Kidney epithelial cell (primary cell): ENCODE measurements around the gene TRIM59. TPM values are rescaled to one million over a fixed set of nuclear protein-coding genes. Genes with fewer than 3 reads are reported as not detected.
A peak's percentile ranks its signal among the peaks of the same experiment; 100 is the strongest.

ENCODE experiments used
- DNase-seq: peaks from one replicate; pipeline ENCODE4 v3.0.0-alpha.2; 2010; ENCODE audit warnings: low read depth
- H3K27me3 ChIP-seq: 2 replicates; pipeline ENCODE4 v1.6.0; 2011; ENCODE audit warnings: low read length; ENCODE audit not compliant: control insufficient read depth, insufficient read depth
- H3K36me3 ChIP-seq: 2 replicates; pipeline ENCODE4 v1.5.1; 2011; ENCODE audit warnings: low read length; ENCODE audit not compliant: control insufficient read depth, insufficient read depth
- H3K4me3 ChIP-seq: 2 replicates; pipeline ENCODE4 v1.5.1; 2011; ENCODE audit warnings: low read depth, mild to moderate bottlenecking, control low read depth, low read length
- CTCF ChIP-seq: IDR thresholded peaks from 2 replicates; pipeline ENCODE4 v1.5.1; 2011; ENCODE audit warnings: mild to moderate bottlenecking, moderate library complexity, low read length, control low read depth, inconsistent platforms; ENCODE audit not compliant: insufficient read depth, poor library complexity, severe bottlenecking
- total RNA-seq: library from RNA; depleted of rRNA; stranded (reverse); fragments of >200 nt; gene quantifications from 2 replicates; pipeline ENCODE4 v1.2.3, GENCODE V29; 2015

Gene TRIM59
- total RNA-seq, 1 donor from 2014 or later: 13.8 TPM

- TF ChIP-seq CTCF: no peak
- no peak overlapping the region for H3K4me3 ChIP-seq
- DNase-seq: no peak
- H3K27me3 ChIP-seq: no peaks in the 10 kb centered on the region
- no peaks in the 10 kb centered on the region for H3K36me3 ChIP-seq
Observed at GRCh38 chr3:160435747-160436146, 13.8 kb downstream of the TRIM59 start.

GRCh38 chr3:160435095-160435494 lies 14.5 kb downstream of the TRIM59 start:
- Histone ChIP-seq H3K4me3 (no peak overlapping the region), H3K27me3 (no peaks in the 10 kb centered on the region), H3K36me3 (no peaks in the 10 kb centered on the region)
- TF ChIP-seq CTCF: no peak
- DNase-seq: no peak

GRCh38 chr3:160434071-160434470 lies 15.5 kb downstream of the TRIM59 start:
- Histone ChIP-seq H3K27me3 (no peaks in the 10 kb centered on the region), H3K36me3 (no peaks in the 10 kb centered on the region), H3K4me3 (no peak overlapping the region)
- TF ChIP-seq CTCF: no peak
- DNase-seq: no peak

- no peak for DNase-seq
- Histone ChIP-seq H3K36me3 (no peaks in the 10 kb centered on the region), H3K4me3 (no peak overlapping the region), H3K27me3 (no peaks in the 10 kb centered on the region)
- no peak for TF ChIP-seq CTCF
Observed at GRCh38 chr3:160427832-160428424, 21.7 kb downstream of the TRIM59 start.

GRCh38 chr3:160417311-160417710 lies 32.3 kb downstream of the TRIM59 start:
- TF ChIP-seq CTCF: no peak
- peaks cover 1% of the 10 kb centered on the region for H3K36me3 ChIP-seq
- DNase-seq: no peak
- no peak overlapping the region for H3K4me3 ChIP-seq
- H3K27me3 ChIP-seq: no peaks in the 10 kb centered on the region

GRCh38 chr3:160413613-160414248 lies 35.9 kb downstream of the TRIM59 start:
- TF ChIP-seq CTCF: peak; percentile 78
- Histone ChIP-seq H3K4me3 (no peak overlapping the region), H3K36me3 (peaks cover 1% of the 10 kb centered on the region), H3K27me3 (no peaks in the 10 kb centered on the region)
- no peak for DNase-seq
